H9 (cell line): ENCODE results near the gene SLAMF1. TPM values are rescaled to one million over a fixed set of nuclear protein-coding genes. Genes with fewer than 3 reads are reported as not detected.

Experiments used
- DNase-seq: peaks from one replicate; pipeline ENCODE4 v3.0.0-alpha.2; 2017
- H2AFZ ChIP-seq: one replicate; pipeline ENCODE4 v1.6.1; 2013; ENCODE audit warnings: mild to moderate bottlenecking, low read length, control low read depth, moderate library complexity
- H2AK5ac ChIP-seq: 2 replicates; pipeline ENCODE4 v1.6.1; 2013; ENCODE audit warnings: low read length, control low read depth, mixed read lengths; ENCODE audit not compliant: insufficient read length
- H2BK120ac ChIP-seq: one replicate; pipeline ENCODE4 v1.6.1; 2013; ENCODE audit warnings: low read depth, mild to moderate bottlenecking, low read length, control low read depth, inconsistent platforms; ENCODE audit not compliant: poor library complexity, severe bottlenecking
- H2BK12ac ChIP-seq: 2 replicates; pipeline ENCODE4 v1.6.1; 2013; ENCODE audit warnings: low read length, control low read depth, mixed read lengths, low read depth; ENCODE audit not compliant: insufficient read length
- H2BK15ac ChIP-seq: 2 replicates; pipeline ENCODE4 v1.6.1; 2013; ENCODE audit warnings: low read depth, low read length, control low read depth
- H2BK20ac ChIP-seq: one replicate; pipeline ENCODE4 v1.6.1; 2013; ENCODE audit warnings: low read depth, mild to moderate bottlenecking, low read length, control low read depth, inconsistent platforms; ENCODE audit not compliant: poor library complexity, severe bottlenecking
- H2BK5ac ChIP-seq: 2 replicates; pipeline ENCODE4 v1.6.1; 2013; ENCODE audit warnings: low read length, control low read depth, mixed read lengths; ENCODE audit not compliant: insufficient read length
- H3K14ac ChIP-seq: 2 replicates; pipeline ENCODE4 v1.6.1; 2013; ENCODE audit warnings: low read length, control low read depth; ENCODE audit not compliant: insufficient read depth
- H3K18ac ChIP-seq: 2 replicates; pipeline ENCODE4 v1.6.1; 2013; ENCODE audit warnings: low read depth, mild to moderate bottlenecking, mixed read lengths, low read length, control low read depth; ENCODE audit not compliant: insufficient read length
- H3K23ac ChIP-seq: 2 replicates; pipeline ENCODE4 v1.6.1; 2013; ENCODE audit warnings: low read length, control low read depth, mixed read lengths, low read depth; ENCODE audit not compliant: insufficient read length
- H3K23me2 ChIP-seq: 2 replicates; pipeline ENCODE4 v1.6.1; 2013; ENCODE audit warnings: low read depth, mild to moderate bottlenecking, mixed read lengths, low read length, control low read depth; ENCODE audit not compliant: insufficient read length, poor library complexity, severe bottlenecking
- H3K27ac ChIP-seq: 2 replicates; pipeline ENCODE4 v1.5.1; 2013; ENCODE audit warnings: low read length, control low read depth, mixed read lengths, low read depth; ENCODE audit not compliant: insufficient read length
- H3K27me3 ChIP-seq: 2 replicates; pipeline ENCODE4 v1.6.1; 2013; ENCODE audit warnings: low read length, control low read depth, inconsistent platforms; ENCODE audit not compliant: insufficient read depth
- H3K4ac ChIP-seq: 2 replicates; pipeline ENCODE4 v1.6.1; 2013; ENCODE audit warnings: low read depth, mild to moderate bottlenecking, control low read depth, inconsistent platforms, low read length, moderate library complexity
- H3K4me1 ChIP-seq: 2 replicates; pipeline ENCODE4 v1.6.1; 2013; ENCODE audit warnings: low read length, control low read depth, inconsistent platforms; ENCODE audit not compliant: insufficient read depth
- H3K4me2 ChIP-seq: 2 replicates; pipeline ENCODE4 v1.6.1; 2013; ENCODE audit warnings: low read length, control low read depth, mixed read lengths; ENCODE audit not compliant: insufficient read length, insufficient read depth
- H3K56ac ChIP-seq: 2 replicates; pipeline ENCODE4 v1.6.1; 2013; ENCODE audit warnings: low read depth, mild to moderate bottlenecking, mixed read lengths, low read length, control low read depth; ENCODE audit not compliant: insufficient read length
- H3K79me1 ChIP-seq: 2 replicates; pipeline ENCODE4 v1.6.1; 2013; ENCODE audit warnings: low read depth, mild to moderate bottlenecking, moderate library complexity, low read length, control low read depth, inconsistent platforms; ENCODE audit not compliant: insufficient read depth, poor library complexity, severe bottlenecking
- H3K79me2 ChIP-seq: 2 replicates; pipeline ENCODE4 v1.6.1; 2013; ENCODE audit warnings: low read length, control low read depth, inconsistent platforms; ENCODE audit not compliant: insufficient read depth
- H3K9ac ChIP-seq: 2 replicates; pipeline ENCODE4 v1.6.1; 2013; ENCODE audit warnings: low read length, control low read depth, mixed read lengths; ENCODE audit not compliant: insufficient read length; ENCODE audit errors: extremely low read depth
- H3K9me3 ChIP-seq: one replicate; pipeline ENCODE4 v1.6.1; 2013; ENCODE audit warnings: low read depth, low read length, inconsistent platforms; ENCODE audit not compliant: control insufficient read depth
- H3T11ph ChIP-seq: one replicate; pipeline ENCODE4 v1.6.1; 2013; ENCODE audit warnings: mild to moderate bottlenecking, low read length, control low read depth, inconsistent platforms
- H4K20me1 ChIP-seq: one replicate; pipeline ENCODE4 v1.6.1; 2013; ENCODE audit not compliant: control insufficient read depth, insufficient read length, insufficient read depth
- H4K5ac ChIP-seq: 2 replicates; pipeline ENCODE4 v1.6.1; 2013; ENCODE audit warnings: low read depth, mild to moderate bottlenecking, mixed read lengths, low read length, control low read depth; ENCODE audit not compliant: insufficient read length
- H4K8ac ChIP-seq: replicated peaks from 2 replicates; pipeline ENCODE4 v1.6.1; 2013; ENCODE audit warnings: low read length, control low read depth, mixed read lengths, low read depth; ENCODE audit not compliant: insufficient read length
- H4K91ac ChIP-seq: 2 replicates; pipeline ENCODE4 v1.6.1; 2013; ENCODE audit warnings: low read depth, mild to moderate bottlenecking, moderate library complexity, mixed read lengths, low read length, control low read depth; ENCODE audit not compliant: insufficient read length
- H3K27ac Mint-ChIP-seq, 3 experiments: 2 replicates in 2 of 3; 3 replicates in 1 of 3; pipeline ENCODE4 v1.8.0; 2020 to 2021; ENCODE audit warnings: mixed read lengths in 3 of 3, mild to moderate bottlenecking in 1 of 3, moderate library complexity in 1 of 3
- H3K27me3 Mint-ChIP-seq: 2 replicates; pipeline ENCODE4 v1.8.0; 2021; ENCODE audit warnings: low read depth, mild to moderate bottlenecking, moderate library complexity, mixed read lengths
- H3K36me3 Mint-ChIP-seq, 3 experiments: 2 replicates in 2 of 3; 3 replicates in 1 of 3; pipeline ENCODE4 v1.8.0; 2020 to 2021; ENCODE audit warnings: low read depth in 3 of 3, mixed read lengths in 3 of 3; ENCODE audit not compliant: insufficient read depth in 1 of 3
- H3K4me1 Mint-ChIP-seq, 2 experiments: 2 replicates each; pipeline ENCODE4 v1.8.0; 2020; ENCODE audit warnings: mixed read lengths in 2 of 2
- H3K4me3 Mint-ChIP-seq, 2 experiments: 2 replicates in 1 of 2; 3 replicates in 1 of 2; pipeline ENCODE4 v1.8.0; 2020 to 2021; ENCODE audit warnings: mild to moderate bottlenecking in 2 of 2, mixed read lengths in 2 of 2, moderate library complexity in 1 of 2
- H3K9me3 Mint-ChIP-seq, 2 experiments: 2 replicates in 1 of 2; 3 replicates in 1 of 2; pipeline ENCODE4 v1.8.0; 2020; ENCODE audit warnings: mild to moderate bottlenecking in 2 of 2, mixed read lengths in 2 of 2, moderate library complexity in 1 of 2
- CTCF ChIP-seq: fragments of 200-600 bp; sonication (generic); conservative IDR thresholded peaks from 3 replicates; pipeline ENCODE4 v1.8.0; 2021; ENCODE audit warnings: antibody characterized with exemption, mild to moderate bottlenecking
- WGBS: extraction: QIAGEN DNeasy Blood & Tissue Kit; methylation state at CpG from one replicate; pipeline ENCODE4 v1.1.7; 2013; ENCODE audit warnings: missing lambda C conversion rate, low lambda C conversion rate, mixed read lengths; ENCODE audit not compliant: insufficient read length; ENCODE audit errors: extremely low coverage; 5-methylcytosine and 5-hydroxymethylcytosine counted together
- total RNA-seq: library from RNA; stranded (reverse); gene quantifications from 2 replicates; pipeline ENCODE4 v1.2.1, GENCODE V29; 2021

SLAMF1 gene
- total RNA-seq, 1 experiment from 2014 or later, result not detected

DNA sequence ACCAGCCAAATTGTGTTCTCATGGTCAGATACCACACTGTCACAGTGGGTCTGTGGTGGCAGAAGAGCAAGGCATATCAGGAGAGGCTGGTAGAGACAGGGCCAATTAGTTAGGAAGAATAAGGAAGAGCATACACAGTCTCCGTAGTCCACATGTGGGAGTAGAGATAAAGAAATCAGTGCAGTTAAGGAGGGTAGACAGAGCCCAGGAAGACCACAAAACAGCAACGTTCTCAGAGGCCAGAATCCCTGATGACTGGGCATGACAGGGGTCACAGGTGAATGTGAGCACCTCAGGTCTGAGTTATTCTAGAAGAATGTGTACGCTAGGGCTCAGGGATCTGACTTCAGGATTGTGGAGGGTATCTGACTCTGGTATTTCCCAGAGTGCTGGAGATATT lies 33.0 kb upstream of the SLAMF1 start:
- Mint-ChIP-seq H3K27me3 (no peaks in the 10 kb centered on the region; the same call in none of the 2 replicates), H3K36me3 (peaks cover 0 to 1% (median 0%) of the 10 kb centered on the region in 3 experiments; a peak in 2 of 7 replicates), H3K9me3 (no peaks in the 10 kb centered on the region; a peak in 1 of 5 replicates), H3K4me3 (no peak overlapping the region), H3K4me1 (peaks cover 9 to 13% of the 10 kb centered on the region in 2 experiments), H3K27ac (peak overlapping the region in 1 of 3 experiments; percentile 4; a peak in 1 of 7 replicates)
- Histone ChIP-seq H3K14ac (no peak overlapping the region), H3K56ac (no peak overlapping the region), H2BK5ac (no peak overlapping the region), H2BK120ac (no peak overlapping the region), H3K4ac (no peak overlapping the region), H2BK15ac (no peak overlapping the region), H2BK20ac (no peak overlapping the region), H4K91ac (no peak overlapping the region), H3K23me2 (no peaks in the 10 kb centered on the region), H3T11ph (no peak overlapping the region), H2AFZ (no peak overlapping the region), H3K79me2 (no peaks in the 10 kb centered on the region), H2AK5ac (no peak overlapping the region), H3K27me3 (no peaks in the 10 kb centered on the region), H4K5ac (no peak overlapping the region), H3K18ac (no peak overlapping the region), H3K9me3 (no peaks in the 10 kb centered on the region), H3K27ac (no peak overlapping the region), H2BK12ac (no peak overlapping the region), H4K8ac (no peak overlapping the region), H3K4me2 (no peak overlapping the region), H4K20me1 (no peaks in the 10 kb centered on the region), H3K79me1 (no peaks in the 10 kb centered on the region), H3K9ac (no peak overlapping the region), H3K23ac (no peak overlapping the region), H3K4me1 (peaks cover 3% of the 10 kb centered on the region)
- WGBS, result no CpG with 5 or more reads among the region's 3 CpGs
- no peak for DNase-seq
- no peak for TF ChIP-seq CTCF
